ENCODE results near the gene ADSS2.
"Not testable (repeated sequence)": the region's sequence is repeated elsewhere in the genome, so short reads cannot be mapped to it uniquely, and the experiment has no call there.

ADSS2 gene

GRCh38 chr1:244381878-244382565, 69.7 kb downstream of the ADSS2 start:
- H2BK12ac ChIP-seq (ENCODE audit: low read length in 2 of 2): peak overlapping the region; percentile 7 to 84
- no peak overlapping the region for H3K14ac ChIP-seq (ENCODE audit: low read length in 2 of 2)
- H2AK5ac ChIP-seq (ENCODE audit: low read length, severe bottlenecking): no peak overlapping the region
- peaks cover 6% of the 10 kb centered on the region for H3K4me1 ChIP-seq (ENCODE audit: control insufficient read depth, insufficient read depth, low read depth, low read length)
- H3K9me3 ChIP-seq (ENCODE audit: control insufficient read depth, low read length): no peaks in the 10 kb centered on the region
- no peaks in the 10 kb centered on the region for H3K27me3 ChIP-seq (ENCODE audit: control insufficient read depth in 1 of 2, insufficient read depth in 1 of 2, low read length in 2 of 2)
- H3K4me3 ChIP-seq (ENCODE audit: insufficient read depth in 1 of 2, low read depth in 1 of 2, low read length in 2 of 2): no peak overlapping the region
- peak overlapping the region; percentile 28 for H4K91ac ChIP-seq (ENCODE audit: low read length)
- H3K36me3 ChIP-seq (ENCODE audit: control insufficient read depth in 1 of 2, insufficient read depth in 2 of 2, low read depth in 1 of 2, low read length in 2 of 2): no peaks in the 10 kb centered on the region
- H2AFZ ChIP-seq (ENCODE audit: low read depth, low read length): no peak overlapping the region
- H2BK120ac ChIP-seq (ENCODE audit: low read depth, low read length): no peak overlapping the region
- no peak overlapping the region for H2BK5ac ChIP-seq (ENCODE audit: low read depth, low read length, poor library complexity, severe bottlenecking)
- H3K4me2 ChIP-seq (ENCODE audit: low read length, poor library complexity, severe bottlenecking): no peak overlapping the region
- peak overlapping the region in 1 of 2 experiments; percentile 79 for H3K18ac ChIP-seq (ENCODE audit: low read depth in 1 of 2, low read length in 2 of 2)
- no peaks in the 10 kb centered on the region for H3K79me1 ChIP-seq (replicated peaks; ENCODE audit: low read length, poor library complexity, severe bottlenecking)
- H3K9ac ChIP-seq (ENCODE audit: low read length): peak overlapping the region; percentile 77
- H4K8ac ChIP-seq (ENCODE audit: low read length): peak overlapping the region; percentile 49
- H3K4ac ChIP-seq (ENCODE audit: low read depth in 1 of 2, low read length in 2 of 2): peak overlapping the region in 1 of 2 experiments; percentile 24
- WGBS: 44% methylated on average over 7 of the region's 7 CpGs
- DNase-seq: peak; percentile 83
- H3K27ac ChIP-seq (ENCODE audit: low read length, poor library complexity, severe bottlenecking): peak overlapping the region; percentile 77
- no peak overlapping the region for H3K23ac ChIP-seq (ENCODE audit: low read length in 2 of 2)
- H2BK15ac ChIP-seq (ENCODE audit: low read depth, poor library complexity, severe bottlenecking): no peak overlapping the region

GRCh38 chr1:244376126-244376525, 75.6 kb downstream of the ADSS2 start:
- no peak overlapping the region for H4K8ac ChIP-seq (ENCODE audit: low read length)
- H3K4me2 ChIP-seq (ENCODE audit: low read length, poor library complexity, severe bottlenecking): no peak overlapping the region
- H2BK5ac ChIP-seq (ENCODE audit: low read depth, low read length, poor library complexity, severe bottlenecking): no peak overlapping the region
- no peak overlapping the region for H3K4me3 ChIP-seq (ENCODE audit: insufficient read depth in 1 of 2, low read depth in 1 of 2, low read length in 2 of 2)
- no peaks in the 10 kb centered on the region for H3K79me1 ChIP-seq (replicated peaks; ENCODE audit: low read length, poor library complexity, severe bottlenecking)
- WGBS: 93% methylated on average over 6 of the region's 6 CpGs
- no peak overlapping the region for H3K23ac ChIP-seq (ENCODE audit: low read length in 2 of 2)
- H4K91ac ChIP-seq (ENCODE audit: low read length): no peak overlapping the region
- H3K9ac ChIP-seq (ENCODE audit: low read length): no peak overlapping the region
- H3K36me3 ChIP-seq (ENCODE audit: control insufficient read depth in 1 of 2, insufficient read depth in 2 of 2, low read depth in 1 of 2, low read length in 2 of 2): no peaks in the 10 kb centered on the region
- H3K14ac ChIP-seq (ENCODE audit: low read length in 2 of 2): no peak overlapping the region
- no peak for DNase-seq
- H3K4me1 ChIP-seq (ENCODE audit: control insufficient read depth, insufficient read depth, low read depth, low read length): no peaks in the 10 kb centered on the region
- H3K27ac ChIP-seq (ENCODE audit: low read length, poor library complexity, severe bottlenecking): no peak overlapping the region
- no peaks in the 10 kb centered on the region for H3K9me3 ChIP-seq (ENCODE audit: control insufficient read depth, low read length)
- no peak overlapping the region for H3K18ac ChIP-seq (ENCODE audit: low read depth in 1 of 2, low read length in 2 of 2)
- H3K27me3 ChIP-seq (ENCODE audit: control insufficient read depth in 1 of 2, insufficient read depth in 1 of 2, low read length in 2 of 2): no peaks in the 10 kb centered on the region
- no peak overlapping the region for H2BK12ac ChIP-seq (ENCODE audit: low read length in 2 of 2)
- H2AK5ac ChIP-seq (ENCODE audit: low read length, severe bottlenecking): no peak overlapping the region
- no peak overlapping the region for H2AFZ ChIP-seq (ENCODE audit: low read depth, low read length)
- no peak overlapping the region for H2BK120ac ChIP-seq (ENCODE audit: low read depth, low read length)
- no peak overlapping the region for H3K4ac ChIP-seq (ENCODE audit: low read depth in 1 of 2, low read length in 2 of 2)
- H2BK15ac ChIP-seq (ENCODE audit: low read depth, poor library complexity, severe bottlenecking): no peak overlapping the region

- Histone ChIP-seq H4K91ac (ENCODE audit: low read length) (no peak overlapping the region), H3K79me1 (replicated peaks; ENCODE audit: low read length, poor library complexity, severe bottlenecking) (no peaks in the 10 kb centered on the region)
- 97% methylated on average over 6 of the region's 7 CpGs for WGBS
Observed at GRCh38 chr1:244375051-244375450, 76.7 kb downstream of the ADSS2 start.

GRCh38 chr1:244374484-244374883, 77.2 kb downstream of the ADSS2 start:
- not testable (repeated sequence) for H3K18ac ChIP-seq (ENCODE audit: low read depth in 1 of 2, low read length in 2 of 2); H2BK12ac ChIP-seq (ENCODE audit: low read length in 2 of 2); H4K91ac ChIP-seq (ENCODE audit: low read length); H3K27ac ChIP-seq (ENCODE audit: low read length, poor library complexity, severe bottlenecking); H3K36me3 ChIP-seq (ENCODE audit: control insufficient read depth in 1 of 2, insufficient read depth in 2 of 2, low read depth in 1 of 2, low read length in 2 of 2); H2AK5ac ChIP-seq (ENCODE audit: low read length, severe bottlenecking); H4K8ac ChIP-seq (ENCODE audit: low read length); H2BK5ac ChIP-seq (ENCODE audit: low read depth, low read length, poor library complexity, severe bottlenecking); H2BK120ac ChIP-seq (ENCODE audit: low read depth, low read length); H3K9me3 ChIP-seq (ENCODE audit: control insufficient read depth, low read length); H2AFZ ChIP-seq (ENCODE audit: low read depth, low read length); H3K4me2 ChIP-seq (ENCODE audit: low read length, poor library complexity, severe bottlenecking); H3K4ac ChIP-seq (ENCODE audit: low read depth in 1 of 2, low read length in 2 of 2); H3K9ac ChIP-seq (ENCODE audit: low read length); H3K27me3 ChIP-seq (ENCODE audit: control insufficient read depth in 1 of 2, insufficient read depth in 1 of 2, low read length in 2 of 2); DNase-seq; H3K23ac ChIP-seq (ENCODE audit: low read length in 2 of 2); H3K14ac ChIP-seq (ENCODE audit: low read length in 2 of 2); H2BK15ac ChIP-seq (ENCODE audit: low read depth, poor library complexity, severe bottlenecking); H3K79me1 ChIP-seq (replicated peaks; ENCODE audit: low read length, poor library complexity, severe bottlenecking); H3K4me3 ChIP-seq (ENCODE audit: insufficient read depth in 1 of 2, low read depth in 1 of 2, low read length in 2 of 2); H3K4me1 ChIP-seq (ENCODE audit: control insufficient read depth, insufficient read depth, low read depth, low read length)
- WGBS: 90% methylated on average over 5 of the region's 6 CpGs

More at GRCh38 chr1:244375051-244375450, 76.7 kb downstream of the ADSS2 start:
- Histone ChIP-seq H2BK12ac (ENCODE audit: low read length in 2 of 2) (no peak overlapping the region), H2BK15ac (ENCODE audit: low read depth, poor library complexity, severe bottlenecking) (no peak overlapping the region), H2BK5ac (ENCODE audit: low read depth, low read length, poor library complexity, severe bottlenecking) (no peak overlapping the region), H3K18ac (ENCODE audit: low read depth in 1 of 2, low read length in 2 of 2) (no peak overlapping the region), H3K9ac (ENCODE audit: low read length) (no peak overlapping the region), H3K4me2 (ENCODE audit: low read length, poor library complexity, severe bottlenecking) (no peak overlapping the region), H2AFZ (ENCODE audit: low read depth, low read length) (no peak overlapping the region), H3K14ac (ENCODE audit: low read length in 2 of 2) (no peak overlapping the region), H3K27me3 (ENCODE audit: control insufficient read depth in 1 of 2, insufficient read depth in 1 of 2, low read length in 2 of 2) (no peaks in the 10 kb centered on the region), H2AK5ac (ENCODE audit: low read length, severe bottlenecking) (no peak overlapping the region), H3K27ac (ENCODE audit: low read length, poor library complexity, severe bottlenecking) (no peak overlapping the region), H2BK120ac (ENCODE audit: low read depth, low read length) (no peak overlapping the region), H3K4me1 (ENCODE audit: control insufficient read depth, insufficient read depth, low read depth, low read length) (no peaks in the 10 kb centered on the region), H3K9me3 (ENCODE audit: control insufficient read depth, low read length) (no peaks in the 10 kb centered on the region), H3K36me3 (ENCODE audit: control insufficient read depth in 1 of 2, insufficient read depth in 2 of 2, low read depth in 1 of 2, low read length in 2 of 2) (no peaks in the 10 kb centered on the region), H3K4ac (ENCODE audit: low read depth in 1 of 2, low read length in 2 of 2) (no peak overlapping the region), H3K4me3 (ENCODE audit: insufficient read depth in 1 of 2, low read depth in 1 of 2, low read length in 2 of 2) (no peak overlapping the region), H3K23ac (ENCODE audit: low read length in 2 of 2) (no peak overlapping the region), H4K8ac (ENCODE audit: low read length) (no peak overlapping the region)
- no peak for DNase-seq
